GM18861 (cell line): Measurements from ENCODE around the gene OSBPL8.

Source experiments
- ATAC-seq: cut with Tn5 transposase; IDR thresholded peaks from one replicate; pipeline ENCODE4 v1.9.1; 2021; ENCODE audit not compliant: unreplicated experiment

The OSBPL8 gene, protein sequence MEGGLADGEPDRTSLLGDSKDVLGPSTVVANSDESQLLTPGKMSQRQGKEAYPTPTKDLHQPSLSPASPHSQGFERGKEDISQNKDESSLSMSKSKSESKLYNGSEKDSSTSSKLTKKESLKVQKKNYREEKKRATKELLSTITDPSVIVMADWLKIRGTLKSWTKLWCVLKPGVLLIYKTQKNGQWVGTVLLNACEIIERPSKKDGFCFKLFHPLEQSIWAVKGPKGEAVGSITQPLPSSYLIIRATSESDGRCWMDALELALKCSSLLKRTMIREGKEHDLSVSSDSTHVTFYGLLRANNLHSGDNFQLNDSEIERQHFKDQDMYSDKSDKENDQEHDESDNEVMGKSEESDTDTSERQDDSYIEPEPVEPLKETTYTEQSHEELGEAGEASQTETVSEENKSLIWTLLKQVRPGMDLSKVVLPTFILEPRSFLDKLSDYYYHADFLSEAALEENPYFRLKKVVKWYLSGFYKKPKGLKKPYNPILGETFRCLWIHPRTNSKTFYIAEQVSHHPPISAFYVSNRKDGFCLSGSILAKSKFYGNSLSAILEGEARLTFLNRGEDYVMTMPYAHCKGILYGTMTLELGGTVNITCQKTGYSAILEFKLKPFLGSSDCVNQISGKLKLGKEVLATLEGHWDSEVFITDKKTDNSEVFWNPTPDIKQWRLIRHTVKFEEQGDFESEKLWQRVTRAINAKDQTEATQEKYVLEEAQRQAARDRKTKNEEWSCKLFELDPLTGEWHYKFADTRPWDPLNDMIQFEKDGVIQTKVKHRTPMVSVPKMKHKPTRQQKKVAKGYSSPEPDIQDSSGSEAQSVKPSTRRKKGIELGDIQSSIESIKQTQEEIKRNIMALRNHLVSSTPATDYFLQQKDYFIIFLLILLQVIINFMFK

DNA sequence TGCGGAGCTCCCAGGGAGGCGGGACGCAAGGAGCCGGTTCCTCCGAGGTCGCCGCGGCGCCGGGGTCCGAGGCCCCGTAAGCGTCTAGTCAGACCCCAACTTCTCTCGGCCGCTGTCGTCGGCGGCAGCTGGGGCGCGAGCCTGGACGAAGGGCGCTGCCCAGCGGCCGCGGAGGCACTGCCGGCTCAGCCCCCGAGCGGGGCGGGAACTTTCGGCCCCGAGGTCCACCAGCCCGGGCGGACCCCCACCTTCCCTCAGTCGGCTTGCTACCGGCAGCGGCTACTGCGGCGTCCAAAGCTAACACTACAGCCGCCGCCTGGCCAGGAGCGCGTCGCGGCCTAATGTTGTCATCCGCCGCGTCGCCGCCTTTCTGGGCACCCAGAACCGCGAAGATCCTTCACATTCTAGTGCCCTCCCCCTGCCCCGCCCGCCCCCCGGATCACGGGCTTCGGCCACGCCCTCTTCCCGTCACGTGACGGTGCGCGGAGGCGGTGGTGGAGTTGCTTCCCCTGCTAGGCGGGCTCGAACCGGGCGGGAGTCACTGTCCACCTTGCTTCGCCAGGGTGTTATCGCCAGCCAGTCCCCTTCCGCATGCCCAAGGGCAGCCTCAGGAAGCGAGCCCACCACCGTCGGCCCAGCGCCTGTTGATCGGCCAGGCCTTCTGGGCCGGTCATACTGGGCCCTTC lies at the start of gene OSBPL8:
OSBPL8 (minus strand) TSS at position 372 of the 686 bp plus-strand sequence. CDS start 72,220 bp downstream, outside the sequence.
- peak; percentile 70 for ATAC-seq

- no peak for ATAC-seq
Measured at GRCh38 chr12:76608070-76608469, 48.5 kb upstream of the OSBPL8 start.

DNA sequence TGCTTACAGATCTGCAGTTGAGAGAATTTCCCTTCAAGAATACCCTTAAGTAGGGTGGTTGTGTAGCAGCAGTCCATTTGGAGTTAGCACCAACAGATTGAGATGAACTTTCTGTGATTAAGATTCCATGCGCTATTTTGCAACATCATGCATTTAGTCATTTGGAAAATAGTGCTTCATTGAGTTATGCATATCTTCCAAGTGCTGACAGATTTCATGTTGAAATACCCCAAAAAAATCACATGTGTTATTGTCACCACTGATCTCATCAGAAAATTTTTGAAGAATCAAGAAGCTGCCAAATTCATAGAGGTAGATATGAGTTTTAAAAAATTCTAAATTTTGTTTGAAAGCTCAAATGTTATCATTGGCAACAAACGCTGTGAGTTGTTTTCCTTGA lies 35.5 kb upstream of the OSBPL8 start:
- no peak for ATAC-seq

DNA sequence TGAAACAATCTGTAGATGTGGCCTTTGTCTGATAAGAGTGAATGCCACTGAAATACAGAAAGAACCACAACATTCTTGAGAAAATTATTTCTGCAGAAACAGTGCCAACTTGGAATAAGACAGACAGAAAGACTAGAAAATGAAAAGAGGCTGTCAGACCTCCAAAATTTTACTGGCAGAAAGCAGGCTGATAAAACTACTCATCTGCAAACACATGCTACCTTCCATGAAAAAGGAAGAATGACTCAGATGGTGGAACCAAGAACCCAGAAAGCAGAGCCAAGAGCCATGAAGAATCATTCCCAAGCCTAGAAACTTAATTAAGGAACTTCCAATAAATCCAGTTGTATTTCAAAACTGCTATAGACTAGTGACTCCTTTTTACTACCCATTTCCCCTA lies 31.9 kb upstream of the OSBPL8 start:
- ATAC-seq = no peak

DNA sequence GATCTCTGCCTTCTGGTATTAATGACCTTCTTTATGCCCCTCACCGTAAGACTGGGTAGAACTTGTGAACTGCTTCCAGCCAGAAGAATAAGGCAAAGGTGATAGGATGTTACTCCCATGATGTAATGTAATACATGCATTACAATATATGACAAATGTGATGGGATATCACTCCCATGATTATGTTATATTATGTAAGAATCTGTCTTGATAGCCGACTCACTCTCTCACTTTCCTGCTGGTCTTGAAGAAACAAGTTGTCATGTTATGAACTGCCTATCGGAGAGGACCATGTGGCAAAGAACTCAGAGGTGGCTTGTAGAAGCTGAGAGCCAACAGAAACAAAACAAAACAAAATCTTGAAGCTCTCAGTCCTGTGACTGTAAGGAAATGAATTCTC lies 30.6 kb upstream of the OSBPL8 start:
- ATAC-seq = no peak

- no peak for ATAC-seq
Measured at GRCh38 chr12:76588881-76589565, 29.5 kb upstream of the OSBPL8 start.

DNA sequence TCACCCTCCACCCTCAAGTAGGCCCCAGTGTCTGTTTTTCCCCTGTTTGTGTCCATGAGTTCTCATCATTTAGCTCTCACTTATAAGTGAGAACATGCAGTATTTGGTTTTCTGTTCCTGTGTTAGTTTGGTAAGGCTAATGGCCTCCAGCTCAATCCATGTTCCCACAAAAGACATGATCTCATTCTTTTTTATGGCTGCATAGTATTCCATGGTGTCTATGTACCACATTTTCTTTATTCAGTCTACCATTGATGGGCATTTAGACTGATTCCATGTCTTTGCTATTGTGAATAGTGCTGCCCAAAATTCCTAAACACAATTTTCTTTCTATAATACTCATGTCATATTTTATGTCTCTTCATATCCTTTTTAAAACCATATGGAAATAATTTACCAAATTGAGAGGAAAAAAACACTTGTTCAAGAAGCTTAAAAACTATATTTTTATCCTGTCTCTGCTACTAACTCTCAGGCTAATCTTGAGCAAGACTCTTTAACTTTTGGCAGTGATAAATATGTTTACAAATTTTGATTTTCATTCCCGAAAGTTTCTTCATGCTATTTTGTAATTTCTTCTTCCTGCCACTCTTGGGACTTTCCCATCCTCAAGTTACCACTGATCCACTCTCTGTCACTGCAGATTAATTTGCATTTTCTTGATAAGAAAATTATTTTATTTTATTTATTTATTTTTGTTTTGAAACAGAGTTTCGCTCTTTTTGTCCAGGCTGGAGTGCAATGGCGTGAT lies 28.0 kb upstream of the OSBPL8 start:
- ATAC-seq = no peak

- ATAC-seq = peak; percentile 75
Measured at GRCh38 chr12:76586764-76587395, 27.3 kb upstream of the OSBPL8 start.

DNA sequence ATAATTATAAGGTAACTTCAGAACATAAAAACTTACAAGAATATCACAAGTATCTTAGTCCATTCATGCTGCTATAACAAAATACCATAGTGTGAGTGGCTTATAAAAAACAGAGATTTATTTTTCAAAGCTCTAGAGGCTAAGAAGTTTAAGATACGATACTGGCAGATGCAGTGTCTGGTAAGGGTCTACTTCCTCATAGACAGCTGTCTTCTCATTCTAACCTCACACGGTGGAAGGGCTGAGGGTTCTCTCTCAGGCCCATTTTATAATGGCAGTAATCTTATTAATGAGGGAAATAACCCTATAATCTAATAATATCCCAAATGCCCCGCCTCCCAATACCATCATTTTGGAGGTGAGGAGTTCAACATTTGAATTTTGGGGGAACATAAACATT lies 23.7 kb upstream of the OSBPL8 start:
- no peak for ATAC-seq

DNA sequence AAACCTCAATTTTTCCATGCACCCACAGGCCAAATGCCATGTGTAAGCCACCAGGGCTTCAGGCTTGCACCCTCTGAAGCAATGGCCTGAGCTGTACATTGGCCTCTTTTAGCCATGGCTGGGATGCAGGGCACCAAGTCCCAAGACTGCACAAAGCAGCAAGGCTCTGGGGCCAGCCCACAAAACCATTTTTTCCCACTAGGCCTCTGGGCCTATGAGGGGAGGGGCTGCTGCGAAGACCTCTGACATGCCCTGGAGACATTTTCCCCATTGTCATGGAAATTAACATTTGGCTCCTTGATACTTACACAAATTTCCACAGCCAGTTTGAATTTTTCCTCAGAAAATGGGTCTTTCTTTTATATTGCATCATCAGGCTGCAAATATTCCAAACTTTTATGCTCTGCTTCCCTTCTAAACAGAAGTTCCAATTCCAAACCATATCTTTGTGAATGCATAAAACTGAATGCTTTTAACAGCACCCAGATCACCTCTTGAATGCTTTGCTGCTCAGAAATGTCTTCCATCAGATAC lies 14.3 kb upstream of the OSBPL8 start:
- no peak for ATAC-seq

GRCh38 chr12:76571256-76571655 lies 11.7 kb upstream of the OSBPL8 start:
- ATAC-seq = no peak

DNA sequence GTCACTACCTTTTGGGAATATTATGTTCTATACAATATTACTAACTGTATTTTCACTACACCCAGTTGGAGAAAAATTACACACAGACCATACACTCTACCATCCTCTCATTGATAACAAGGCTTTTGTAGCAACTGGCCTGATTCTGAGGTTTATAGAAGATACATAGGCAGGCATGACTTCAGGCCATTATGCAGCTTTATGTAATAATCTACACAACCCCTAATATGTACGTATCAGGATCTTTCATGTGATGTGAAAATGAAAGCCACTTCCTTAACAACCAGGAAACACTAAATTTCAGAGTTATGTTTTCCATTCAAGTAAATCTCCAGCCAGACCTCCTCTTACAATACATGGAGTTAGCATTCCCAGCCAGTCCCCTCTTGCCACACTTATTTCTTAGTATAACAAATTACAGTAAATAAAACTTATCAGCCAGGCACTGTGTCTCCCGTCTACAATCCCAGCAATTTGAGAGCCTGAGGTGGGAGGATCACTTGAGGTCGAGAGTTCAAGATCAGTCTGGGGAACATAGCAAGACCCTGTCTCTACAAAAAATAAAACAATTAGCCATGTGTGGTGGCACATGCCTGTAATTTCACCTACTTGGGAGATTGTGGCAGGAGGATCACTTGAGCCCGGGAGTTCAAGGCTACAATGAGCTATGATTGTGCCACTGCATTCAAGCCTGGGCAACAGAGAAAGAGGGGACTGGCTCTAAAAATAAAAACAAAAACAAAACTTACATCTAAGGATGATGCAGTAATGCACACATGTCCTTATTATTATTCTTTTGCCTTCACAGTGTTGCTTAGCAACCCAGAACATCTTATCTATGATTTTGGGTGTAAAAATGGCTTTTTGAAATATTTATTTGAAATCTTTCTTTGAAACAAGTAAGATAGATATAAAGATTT lies 10.4 kb upstream of the OSBPL8 start:
- no peak for ATAC-seq

DNA sequence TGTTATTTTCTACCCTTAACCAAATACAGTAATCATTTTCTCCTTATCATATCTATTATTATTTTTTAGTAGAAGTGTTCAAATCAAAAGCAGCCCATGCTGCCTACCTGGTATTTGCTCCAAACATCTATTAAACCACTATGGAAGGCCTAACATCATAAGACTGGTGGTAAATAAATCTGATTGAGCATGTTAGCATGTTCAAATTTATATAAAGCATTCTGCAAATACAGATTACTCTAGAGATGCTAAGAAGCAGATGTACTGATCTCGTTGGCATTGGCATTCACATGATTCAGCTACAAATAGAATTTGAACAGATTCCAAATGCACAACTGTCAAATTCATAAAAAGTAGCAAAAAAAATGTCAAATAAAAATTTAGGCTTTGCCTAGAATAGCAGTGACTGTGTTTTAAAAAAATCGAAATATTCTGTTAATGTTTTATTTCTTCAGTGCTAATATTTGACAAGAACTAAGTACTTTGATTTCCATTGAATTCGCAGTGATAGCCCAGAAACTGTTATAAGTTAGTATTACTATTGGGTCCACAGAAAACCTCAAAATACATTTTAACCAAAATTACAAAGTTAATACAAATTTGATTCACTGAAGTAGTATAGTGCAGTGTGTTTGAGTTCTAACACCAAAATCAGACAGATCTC lies 9.4 kb upstream of the OSBPL8 start:
- ATAC-seq = no peak

- no peak for ATAC-seq
Measured at GRCh38 chr12:76568130-76568529, 8.6 kb upstream of the OSBPL8 start.

DNA sequence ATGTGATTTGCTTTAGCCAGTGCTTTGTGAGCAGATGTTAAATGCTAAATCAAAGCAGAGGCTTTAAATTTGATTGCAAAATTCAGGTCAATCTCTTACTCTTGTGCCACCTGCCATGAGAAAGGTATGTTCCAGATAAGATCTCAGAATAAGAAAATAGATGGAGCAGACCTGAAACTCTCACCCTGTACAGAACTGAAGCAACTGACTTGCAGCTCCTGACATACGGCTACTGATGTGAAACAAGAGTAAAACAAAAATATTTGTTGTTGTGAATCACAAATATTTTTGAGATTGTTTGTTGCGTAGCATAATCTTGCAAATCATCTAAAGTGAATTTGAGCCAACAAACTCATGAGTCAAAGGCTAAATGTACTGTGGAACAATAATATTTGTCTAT lies 3.5 kb upstream of the OSBPL8 start:
- no peak for ATAC-seq

DNA sequence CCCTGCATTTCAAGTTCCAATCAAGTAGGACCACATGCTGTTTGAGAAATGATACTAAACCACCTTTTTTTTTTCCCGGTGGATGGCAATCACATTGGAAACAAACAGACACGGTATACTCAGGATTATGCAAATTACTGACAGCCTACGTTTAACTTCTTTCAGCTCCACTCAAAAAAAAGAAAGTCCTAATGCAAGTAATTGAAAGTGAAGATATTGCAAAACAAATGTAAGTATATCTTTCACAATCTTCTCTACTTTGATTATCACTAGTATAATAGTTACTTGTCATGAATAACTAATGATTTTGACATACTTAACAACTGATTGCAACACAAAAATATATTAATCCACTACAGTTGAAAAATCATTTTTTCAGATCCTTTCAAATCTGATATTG lies 2.6 kb upstream of the OSBPL8 start:
- ATAC-seq = no peak

- ATAC-seq = peak; percentile 40
Measured at GRCh38 chr12:76560086-76560491, 518 bp upstream of the OSBPL8 start.
